GM12865 (cell line): ENCODE results near the gene APBB1IP.

Experiments used
- DNase-seq: peaks from one replicate; pipeline ENCODE4 v3.0.0; 2010; ENCODE audit warnings: low read depth
- H3K4me3 ChIP-seq: 2 replicates; pipeline ENCODE4 v1.5.1; 2011; ENCODE audit warnings: mild to moderate bottlenecking, low read depth, low read length, control low read depth
- CTCF ChIP-seq: IDR thresholded peaks from 2 replicates; pipeline ENCODE4 v1.5.1; 2011; ENCODE audit warnings: low read length, control low read depth, low read depth, inconsistent platforms; ENCODE audit not compliant: insufficient read depth; ENCODE audit errors: missing control alignments

The APBB1IP gene

GRCh38 chr10:26528715-26529393 lies 90.7 kb downstream of the APBB1IP start:
- H3K4me3 ChIP-seq = no peak overlapping the region
- TF ChIP-seq CTCF = no peak
- peak; percentile 52 for DNase-seq

GRCh38 chr10:26534384-26534783 lies 96.2 kb downstream of the APBB1IP start:
- DNase-seq = no peak
- no peak overlapping the region for H3K4me3 ChIP-seq
- TF ChIP-seq CTCF = no peak

GRCh38 chr10:26540601-26541000 lies 102.5 kb downstream of the APBB1IP start:
- DNase-seq = peak; percentile 49
- H3K4me3 ChIP-seq = no peak overlapping the region
- TF ChIP-seq CTCF = no peak

- no peak overlapping the region for H3K4me3 ChIP-seq
- DNase-seq = peak; percentile 72
- TF ChIP-seq CTCF = no peak
Observed at GRCh38 chr10:26543567-26544306, 105.6 kb downstream of the APBB1IP start.

- peak; percentile 31 for DNase-seq
- no peak for TF ChIP-seq CTCF
- H3K4me3 ChIP-seq = no peak overlapping the region
Observed at GRCh38 chr10:26544932-26545331, 106.8 kb downstream of the APBB1IP start.

GRCh38 chr10:26550774-26551526 lies 112.8 kb downstream of the APBB1IP start:
- peak; percentile 85 for DNase-seq
- TF ChIP-seq CTCF = no peak
- H3K4me3 ChIP-seq = no peak overlapping the region
